Stimulated activated naive CD8-positive, alpha-beta T cell treated with anti-CD3 and anti-CD28 coated beads, Interleukin-15, Interleukin-2, amounts not matched to agents 100 U/mL and 50 U/mL, for 24 hours (primary cell): ENCODE data around the gene SYNE1.

ENCODE experiments used
- ATAC-seq: fragments of 150-1000 bp; cut with Tn5 transposase; one replicate; pipeline ENCODE4 v1.10.0; 2021
- DNase-seq: peaks from one replicate; pipeline ENCODE4 v3.0.0; 2021

The SYNE1 gene

GRCh38 chr6:152273638-152274037, 363.5 kb downstream of the SYNE1 start:
- ATAC-seq (no peak), DNase-seq (no peak)

GRCh38 chr6:152273002-152273401, 364.2 kb downstream of the SYNE1 start:
- no peak for ATAC-seq
- DNase-seq = no peak

GRCh38 chr6:152272486-152272885, 364.7 kb downstream of the SYNE1 start:
- no peak for ATAC-seq
- DNase-seq = no peak

- DNase-seq = no peak
- no peak for ATAC-seq
Observed at GRCh38 chr6:152271776-152272464, 365.2 kb downstream of the SYNE1 start.

- no peak for ATAC-seq
- no peak for DNase-seq
Observed at GRCh38 chr6:152270301-152270925, 366.7 kb downstream of the SYNE1 start.

- ATAC-seq (no peak), DNase-seq (no peak)
Observed at GRCh38 chr6:152268846-152269442, 368.2 kb downstream of the SYNE1 start.

GRCh38 chr6:152267967-152268845, 369.0 kb downstream of the SYNE1 start:
- DNase-seq (peak; percentile 15), ATAC-seq (no peak)

- ATAC-seq (no peak), DNase-seq (no peak)
Observed at GRCh38 chr6:152265651-152266050, 371.5 kb downstream of the SYNE1 start.

GRCh38 chr6:152263582-152263981, 373.6 kb downstream of the SYNE1 start:
- ATAC-seq = no peak
- no peak for DNase-seq

- ATAC-seq (no peak), DNase-seq (no peak)
Observed at GRCh38 chr6:152261179-152261578, 376.0 kb downstream of the SYNE1 start.

- no peak for ATAC-seq
- DNase-seq = no peak
Observed at GRCh38 chr6:152259234-152259633, 377.9 kb downstream of the SYNE1 start.

GRCh38 chr6:152257581-152257980, 379.6 kb downstream of the SYNE1 start:
- DNase-seq = no peak
- no peak for ATAC-seq

- DNase-seq (no peak), ATAC-seq (no peak)
Observed at GRCh38 chr6:152250127-152250526, 387.0 kb downstream of the SYNE1 start.

GRCh38 chr6:152248980-152249379, 388.2 kb downstream of the SYNE1 start:
- DNase-seq = no peak
- ATAC-seq = no peak

- ATAC-seq = no peak
Observed at GRCh38 chr6:152246554-152247337, 390.4 kb downstream of the SYNE1 start.

GRCh38 chr6:152244998-152245630, 392.0 kb downstream of the SYNE1 start:
- DNase-seq (no peak), ATAC-seq (no peak)

More at GRCh38 chr6:152246554-152247337, 390.4 kb downstream of the SYNE1 start:
- no peak for DNase-seq

GRCh38 chr6:152241013-152241766, 396.0 kb downstream of the SYNE1 start:
- DNase-seq (no peak), ATAC-seq (no peak)

GRCh38 chr6:152240436-152240835, 396.7 kb downstream of the SYNE1 start:
- no peak for ATAC-seq
- no peak for DNase-seq

GRCh38 chr6:152236370-152237097, 400.6 kb downstream of the SYNE1 start:
- ATAC-seq (no peak), DNase-seq (no peak)
